Ovary (tissue), 9 donors: Measurements from ENCODE around the gene GABRA4. TPM values are rescaled to one million over a fixed set of nuclear protein-coding genes. Genes with fewer than 3 reads are reported as not detected.

Experiments used
- DNase-seq, 5 donors: peaks; one replicate each; pipeline ENCODE4 v3.0.0-alpha.2; 2019 to 2020
- H3K27ac ChIP-seq, 2 donors: fragments of 200-600 bp; one replicate each; pipeline versions ENCODE4 v1.5.1 to v1.8.0; 2019 to 2022
- H3K27me3 ChIP-seq: fragments of 200-600 bp; one replicate; pipeline ENCODE4 v1.8.0; 2022
- H3K36me3 ChIP-seq: fragments of 200-600 bp; sonication (generic); one replicate; pipeline ENCODE4 v1.5.1; 2019
- H3K4me1 ChIP-seq: one replicate; pipeline ENCODE4 v1.8.1; 2013; ENCODE audit warnings: mild to moderate bottlenecking, moderate library complexity; ENCODE audit not compliant: insufficient read depth
- H3K4me3 ChIP-seq: fragments of 200-600 bp; sonication (generic); one replicate; pipeline ENCODE4 v1.5.1; 2017
- H3K9me3 ChIP-seq, 2 donors: fragments of 200-600 bp in 1 of 2; sonication (generic) in 1 of 2; one replicate each; pipeline versions ENCODE4 v1.5.1 to v1.8.1; 2013 to 2019; ENCODE audit warnings: mild to moderate bottlenecking in 1 of 2, moderate library complexity in 1 of 2
- CTCF ChIP-seq, 3 donors: fragments of 450-650 bp in 2 of 3; fragments of 200-600 bp in 1 of 3; IDR thresholded peaks; one replicate each; pipeline versions ENCODE4 v1.5.1 to v1.8.0; 2016 to 2022; ENCODE audit warnings: antibody characterized with exemption in 3 of 3, mild to moderate bottlenecking in 1 of 3
- EP300 ChIP-seq: sonication (generic); formaldehyde crosslinking; IDR thresholded peaks from one replicate; pipeline ENCODE4 v1.6.1; 2017; ENCODE audit warnings: antibody characterized with exemption
- POLR2A ChIP-seq: fragments of 450-650 bp; IDR thresholded peaks from one replicate; pipeline ENCODE4 v1.6.1; 2017; ENCODE audit warnings: antibody characterized with exemption, mild to moderate bottlenecking, moderate library complexity
- WGBS, 3 donors: extraction: QIAGEN DNeasy Blood & Tissue Kit in 1 of 3; methylation state at CpG; one replicate each; pipeline versions ENCODE4 v1.1.5 to v1.1.7; 2013 to 2017; 5-methylcytosine and 5-hydroxymethylcytosine counted together
- intact Hi-C, 4 donors: fragments of 100-400 bp; cut with DNase I; formaldehyde crosslinking; loops; one replicate each; pipeline versions ENCODE4 v1.11.0 to v1.15.1; 2022 to 2023
- polyA plus RNA-seq, 2 donors: library from polyadenylated mRNA; stranded (reverse); fragments of 200-250 nt in 1 of 2; fragments of 350-450 nt in 1 of 2; fragmentation: Illumina TruSeq in 1 of 2; extraction: RNeasy Lipid Tissue Mini Kit (QIAGEN cat#74804) in 1 of 2; gene quantifications; one replicate each; pipeline ENCODE4 v1.2.3, GENCODE V29; 2013 to 2014
- total RNA-seq, 7 donors: library from RNA; depleted of rRNA in 2 of 7; stranded (reverse); fragments of >200 nt in 2 of 7; fragmentation: NEBNext Ultra II Directional in 3 of 7; extraction: Animal tissue kit (Norgen Biotek cat#: 25700) in 3 of 7; gene quantifications; one replicate each; pipeline versions ENCODE4 v1.1.0 to v1.2.4, GENCODE V29; 2016 to 2023
- donor health status: DM: no; HTN: no; CAD: no; lungs with moderate emphysema.
- donor health status: DM: no; HTN: no; CAD: no.
- donor health status: Bipolar disorder and iron deficiency.
- donor health status: DM: yes; HTN: yes; CAD: no.
- donor health status: DM: no; HTN: no; CAD: no.
- donor health status: DM: yes; HTN: yes; CAD: no.

The GABRA4 gene
- total and polyA plus RNA-seq, 9 donors, result under 0.01 TPM; not detected in 8

- TF ChIP-seq CTCF (IDR thresholded peaks at IDR 0.05) (no peak), EP300 (no peak), POLR2A (no peak)
Observed at GRCh38 chr4:46945062-46945461, 48.3 kb downstream of the GABRA4 start.

GRCh38 chr4:46944345-46944744, 49.0 kb downstream of the GABRA4 start:
- intact Hi-C loops, result no loop called here
- H3K9me3 ChIP-seq, result no peaks in the 10 kb centered on the region
- DNase-seq, result no peak
- H3K4me3 ChIP-seq, result no peak overlapping the region
- H3K27me3 ChIP-seq, result no peaks in the 10 kb centered on the region
- 85 to 96% (median 88%) methylated on average over 1 of the region's 1 CpG for WGBS, 3 donors
- TF ChIP-seq CTCF (IDR thresholded peaks at IDR 0.05) (no peak), POLR2A (no peak), EP300 (no peak)
- H3K36me3 ChIP-seq, result no peaks in the 10 kb centered on the region
- no peak overlapping the region for H3K27ac ChIP-seq
- H3K4me1 ChIP-seq, result no peaks in the 10 kb centered on the region

More at GRCh38 chr4:46945062-46945461, 48.3 kb downstream of the GABRA4 start:
- Histone ChIP-seq H3K4me1 (no peaks in the 10 kb centered on the region), H3K27ac (no peak overlapping the region), H3K9me3 (no peaks in the 10 kb centered on the region), H3K36me3 (no peaks in the 10 kb centered on the region), H3K4me3 (no peak overlapping the region), H3K27me3 (no peaks in the 10 kb centered on the region)
- DNase-seq, result no peak
- intact Hi-C loops, result no loop called here

GRCh38 chr4:46937493-46937892, 55.9 kb downstream of the GABRA4 start:
- Histone ChIP-seq H3K4me1 (no peaks in the 10 kb centered on the region), H3K36me3 (no peaks in the 10 kb centered on the region), H3K9me3 (no peaks in the 10 kb centered on the region), H3K27ac (no peak overlapping the region), H3K27me3 (no peaks in the 10 kb centered on the region), H3K4me3 (no peak overlapping the region)
- DNase-seq, result no peak
- intact Hi-C loops, result no loop called here
- 41 to 67% (median 47%) methylated on average over 1 of the region's 1 CpG for WGBS, 3 donors
- TF ChIP-seq POLR2A (no peak), CTCF (IDR thresholded peaks at IDR 0.05) (no peak), EP300 (no peak)

GRCh38 chr4:46934726-46935125, 58.7 kb downstream of the GABRA4 start:
- Histone ChIP-seq H3K36me3 (no peaks in the 10 kb centered on the region), H3K4me1 (no peaks in the 10 kb centered on the region), H3K27me3 (no peaks in the 10 kb centered on the region), H3K4me3 (no peak overlapping the region), H3K9me3 (no peaks in the 10 kb centered on the region), H3K27ac (no peak overlapping the region)
- TF ChIP-seq CTCF (IDR thresholded peaks at IDR 0.05) (no peak), POLR2A (no peak), EP300 (no peak)
- intact Hi-C loops, result no loop called here
- DNase-seq, result no peak
- WGBS, 3 donors, result 57 to 70% (median 70%) methylated on average over 2 of the region's 2 CpGs

GRCh38 chr4:46933686-46934085, 59.7 kb downstream of the GABRA4 start:
- Histone ChIP-seq H3K9me3 (no peaks in the 10 kb centered on the region), H3K4me3 (no peak overlapping the region), H3K27me3 (no peaks in the 10 kb centered on the region), H3K36me3 (no peaks in the 10 kb centered on the region), H3K27ac (no peak overlapping the region), H3K4me1 (no peaks in the 10 kb centered on the region)
- intact Hi-C loops, result no loop called here
- DNase-seq, result no peak
- no peak for TF ChIP-seq CTCF (IDR thresholded peaks at IDR 0.05)
- TF ChIP-seq POLR2A, result no peak
- TF ChIP-seq EP300, result no peak
- 77 to 81% (median 79%) methylated on average over 3 of the region's 3 CpGs for WGBS, 3 donors
